NCI-H748 (cell line): ENCODE data around the gene ITGAD.
"Not testable (repeated sequence)": the region's sequence is repeated elsewhere in the genome, so short reads cannot be mapped to it uniquely, and the experiment has no call there.

Experiments
- DNase-seq: peaks from one replicate; lab custom pipeline; 2025; ENCODE audit not compliant: unreplicated experiment; lab: John Stamatoyannopoulos, UW

ITGAD gene

GRCh38 chr16:31403590-31404352 lies 10.6 kb downstream of the ITGAD start:
- DNase-seq = no peak

DNA sequence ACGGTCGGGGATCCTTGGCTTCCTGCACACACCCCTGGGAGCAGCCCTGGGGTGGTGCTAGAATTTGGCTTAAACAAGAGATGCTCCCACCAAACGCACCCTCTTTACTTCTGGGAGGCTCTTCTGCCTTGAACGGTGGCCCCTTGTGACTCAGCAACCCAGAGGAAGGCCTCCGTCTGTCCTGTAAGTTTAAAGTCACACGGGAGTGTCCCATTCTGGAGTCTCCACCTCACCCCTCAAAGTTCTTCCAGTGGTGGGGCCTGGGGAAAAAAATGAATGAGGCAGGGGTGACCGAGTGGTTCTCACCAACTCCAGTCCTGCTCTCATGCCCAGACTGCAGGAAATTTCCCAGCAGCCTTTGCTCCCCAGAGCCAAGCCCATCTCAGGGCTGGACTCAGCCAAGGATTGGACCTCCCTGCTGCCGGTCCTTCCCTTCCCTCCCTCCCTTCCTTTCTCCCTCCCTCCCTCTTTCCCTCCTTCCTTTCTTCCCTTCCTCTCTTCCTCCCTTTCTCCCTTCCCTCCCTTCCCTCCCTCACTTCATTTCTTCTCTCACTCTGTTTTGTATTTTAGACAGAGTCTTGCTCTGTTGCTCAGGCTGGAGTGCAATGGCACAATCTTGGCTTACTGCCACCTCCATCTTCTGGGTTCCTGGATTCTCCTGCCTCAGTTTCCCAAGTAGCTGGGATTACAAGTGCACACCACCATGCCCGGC lies 11.4 kb downstream of the ITGAD start:
- DNase-seq = no peak

GRCh38 chr16:31407406-31407805 lies 14.3 kb downstream of the ITGAD start:
- DNase-seq = no peak

DNA sequence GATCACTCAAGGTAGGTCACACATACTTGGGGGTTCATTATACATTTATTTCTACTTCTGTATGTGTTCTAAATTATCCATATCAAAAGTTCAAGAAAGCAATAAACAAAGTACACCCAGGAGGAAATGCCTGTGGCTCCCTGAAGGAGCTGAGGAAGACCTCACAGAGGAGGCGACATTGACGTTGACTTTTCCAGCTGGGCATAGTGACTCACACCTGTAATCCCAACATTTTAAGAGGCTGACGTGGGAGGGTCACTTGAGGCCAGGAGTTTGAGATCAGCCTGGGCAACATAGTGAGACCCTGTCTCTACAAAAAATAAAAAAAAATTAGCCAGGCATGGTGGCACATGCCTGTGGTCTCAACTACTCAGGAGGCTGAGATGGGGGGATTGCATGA lies 16.3 kb downstream of the ITGAD start:
- no peak for DNase-seq

DNA sequence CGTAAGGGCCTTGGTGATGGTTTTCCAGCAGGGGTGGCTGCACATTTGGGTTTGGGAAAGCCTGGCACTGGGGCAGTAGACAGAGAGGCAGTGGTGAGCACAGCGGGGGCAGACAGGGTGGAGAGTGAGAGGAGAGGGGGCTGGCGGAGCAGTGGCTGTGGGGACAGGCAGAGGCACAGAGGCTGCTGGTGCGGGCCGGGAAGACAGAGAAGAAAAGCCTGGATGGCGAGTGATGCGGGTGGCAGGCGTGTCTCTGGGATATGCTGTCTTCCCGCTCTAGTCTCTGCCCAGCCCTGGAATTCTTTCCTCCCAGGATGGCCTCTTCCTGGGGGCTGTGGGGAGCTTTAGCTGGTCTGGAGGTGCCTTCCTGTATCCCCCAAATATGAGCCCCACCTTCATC lies 16.9 kb downstream of the ITGAD start:
- DNase-seq = no peak

DNA sequence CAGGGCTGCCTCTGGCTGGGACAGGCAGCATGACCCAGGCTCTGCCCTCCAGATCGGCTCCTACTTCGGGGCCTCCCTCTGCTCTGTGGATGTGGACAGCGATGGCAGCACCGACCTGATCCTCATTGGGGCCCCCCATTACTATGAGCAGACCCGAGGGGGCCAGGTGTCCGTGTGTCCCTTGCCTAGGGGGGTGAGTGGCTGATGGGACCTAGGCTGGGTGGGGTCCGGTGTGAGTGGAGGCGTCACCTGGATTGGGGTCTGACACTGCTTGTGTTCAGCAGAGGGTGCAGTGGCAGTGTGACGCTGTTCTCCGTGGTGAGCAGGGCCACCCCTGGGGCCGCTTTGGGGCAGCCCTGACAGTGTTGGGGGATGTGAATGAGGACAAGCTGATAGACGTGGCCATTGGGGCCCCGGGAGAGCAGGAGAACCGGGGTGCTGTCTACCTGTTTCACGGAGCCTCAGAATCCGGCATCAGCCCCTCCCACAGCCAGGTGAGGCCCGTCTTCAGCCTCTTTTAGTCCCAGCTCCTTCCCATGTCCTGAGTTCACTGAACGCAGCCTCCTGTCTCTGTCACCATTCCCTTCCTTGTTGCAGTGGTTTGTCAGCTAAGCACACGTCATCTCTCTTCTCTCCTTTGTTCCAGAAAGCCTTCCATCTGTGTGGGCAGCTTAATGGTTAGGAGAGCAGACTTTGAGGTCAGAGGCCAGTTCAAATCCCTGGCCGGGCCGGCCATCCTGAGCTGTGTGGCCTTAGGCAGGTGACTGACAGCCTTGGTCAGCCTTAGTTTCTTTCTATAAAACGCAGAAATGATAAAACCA lies 18.1 kb downstream of the ITGAD start:
- no peak for DNase-seq

DNA sequence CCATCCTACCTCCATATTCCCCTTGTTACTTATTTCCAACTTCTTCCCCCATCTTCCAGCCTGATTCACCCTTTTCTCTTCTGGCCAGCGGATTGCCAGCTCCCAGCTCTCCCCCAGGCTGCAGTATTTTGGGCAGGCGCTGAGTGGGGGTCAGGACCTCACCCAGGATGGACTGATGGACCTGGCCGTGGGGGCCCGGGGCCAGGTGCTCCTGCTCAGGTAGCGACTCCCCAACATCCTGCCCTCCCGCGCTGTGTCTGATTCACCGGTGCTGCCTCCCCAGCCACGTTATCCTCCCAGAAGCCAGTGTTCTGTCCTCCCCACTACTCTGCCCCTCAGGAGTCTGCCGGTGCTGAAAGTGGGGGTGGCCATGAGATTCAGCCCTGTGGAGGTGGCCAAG lies 19.6 kb downstream of the ITGAD start:
- no peak for DNase-seq

DNA sequence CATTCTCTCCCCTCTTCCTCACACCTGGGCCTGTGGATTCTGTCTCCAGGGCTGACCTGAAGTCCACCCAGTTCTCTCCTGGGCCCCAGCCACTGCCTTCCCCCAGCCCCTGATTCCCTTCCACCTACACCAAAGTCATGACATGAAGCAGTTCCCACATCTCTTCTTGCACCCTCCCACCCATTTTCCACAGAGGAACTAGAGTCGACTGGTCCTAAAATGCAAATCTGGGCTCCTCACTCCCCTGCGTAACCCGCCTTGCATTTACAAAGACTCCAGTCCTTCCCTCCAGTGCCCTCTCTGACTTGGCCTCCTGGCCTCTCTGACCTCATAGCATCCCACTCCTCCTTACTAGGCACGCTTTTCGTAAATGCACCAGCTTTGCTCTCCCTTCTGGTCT lies 20.2 kb downstream of the ITGAD start:
- no peak for DNase-seq

- no peak for DNase-seq
Observed at GRCh38 chr16:31413943-31414342, 20.8 kb downstream of the ITGAD start.

DNA sequence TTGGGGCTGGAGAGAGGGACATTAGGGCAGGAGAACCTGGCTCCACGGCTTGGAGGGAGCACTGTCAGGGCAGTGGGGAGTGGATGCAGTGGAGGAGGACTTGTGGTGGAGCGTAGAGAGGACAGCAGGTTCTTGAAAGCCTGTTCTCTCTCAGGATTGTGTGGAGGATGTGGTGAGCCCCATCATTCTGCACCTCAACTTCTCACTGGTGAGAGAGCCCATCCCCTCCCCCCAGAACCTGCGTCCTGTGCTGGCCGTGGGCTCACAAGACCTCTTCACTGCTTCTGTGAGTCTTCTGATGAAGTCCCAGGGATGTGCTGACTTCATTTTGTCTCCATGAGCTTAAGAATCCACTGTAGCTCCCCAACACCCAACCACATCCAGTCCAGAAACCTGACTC lies 21.6 kb downstream of the ITGAD start:
- no peak for DNase-seq

- DNase-seq = no peak
Observed at GRCh38 chr16:31416371-31416770, 23.2 kb downstream of the ITGAD start.

DNA sequence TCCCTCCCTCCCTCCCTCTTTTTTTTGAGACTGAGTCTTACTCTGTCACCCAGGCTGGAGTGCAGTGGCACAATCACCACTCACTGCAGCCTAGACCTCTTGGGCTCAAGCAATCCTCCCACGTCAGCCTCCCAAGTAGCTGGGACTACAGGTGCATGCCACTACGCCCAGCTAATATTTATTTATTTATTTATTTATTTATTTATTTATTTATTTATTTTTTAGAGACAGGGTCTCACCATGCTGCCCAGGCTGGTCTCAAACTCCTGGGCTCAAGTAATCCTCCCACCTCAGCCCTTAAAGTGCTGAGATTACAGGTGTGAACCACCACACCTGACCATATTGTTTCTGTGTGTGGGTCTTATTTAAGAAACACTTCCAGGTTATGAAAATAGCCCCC lies 23.9 kb downstream of the ITGAD start:
- not testable (repeated sequence) for DNase-seq

GRCh38 chr16:31417916-31418315 lies 24.8 kb downstream of the ITGAD start:
- no peak for DNase-seq

- DNase-seq = no peak
Observed at GRCh38 chr16:31420037-31420436, 26.9 kb downstream of the ITGAD start.

GRCh38 chr16:31421587-31421986 lies 28.5 kb downstream of the ITGAD start:
- DNase-seq = no peak

GRCh38 chr16:31423241-31423640 lies 30.1 kb downstream of the ITGAD start:
- DNase-seq = no peak

DNA sequence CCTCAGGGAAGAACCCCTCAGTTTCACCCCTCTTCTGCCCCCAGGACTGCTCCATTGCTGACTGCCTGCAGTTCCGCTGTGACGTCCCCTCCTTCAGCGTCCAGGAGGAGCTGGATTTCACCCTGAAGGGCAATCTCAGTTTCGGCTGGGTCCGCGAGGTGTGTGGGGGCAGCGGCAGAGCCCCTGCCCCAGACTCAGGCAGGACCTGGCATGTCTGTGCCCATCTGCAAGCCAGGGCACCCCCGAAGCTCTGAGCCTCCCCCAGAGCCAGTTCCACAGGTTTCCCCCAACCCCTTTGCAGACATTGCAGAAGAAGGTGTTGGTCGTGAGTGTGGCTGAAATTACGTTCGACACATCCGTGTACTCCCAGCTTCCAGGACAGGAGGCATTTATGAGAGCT lies 30.7 kb downstream of the ITGAD start:
- DNase-seq = no peak

- DNase-seq = no peak
Observed at GRCh38 chr16:31427441-31428278, 34.5 kb downstream of the ITGAD start.

DNA sequence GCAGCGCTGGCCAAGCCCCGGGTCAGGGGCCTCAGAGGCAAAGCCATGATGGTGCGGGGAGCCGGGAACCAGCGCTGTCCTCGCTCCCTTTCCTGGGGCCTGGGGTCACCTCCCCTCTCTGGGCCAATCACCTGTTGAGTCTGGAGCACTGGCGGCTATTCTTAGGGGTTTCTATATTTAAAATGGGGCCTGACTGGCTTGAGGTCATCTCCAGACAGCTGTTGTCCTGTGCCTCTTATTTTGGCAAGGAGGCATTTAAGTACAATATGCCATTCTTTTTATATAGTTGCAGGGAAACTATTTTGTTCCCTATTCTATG lies 35.1 kb downstream of the ITGAD start, which contains the start of gene COX6A2:
COX6A2 (minus strand) TSS at position 82 of the 319 bp plus-strand sequence; CDS start at position 47, 35 bp downstream.
- DNase-seq = no peak

- DNase-seq = no peak
Observed at GRCh38 chr16:31428638-31429247, 35.6 kb downstream of the ITGAD start.

DNA sequence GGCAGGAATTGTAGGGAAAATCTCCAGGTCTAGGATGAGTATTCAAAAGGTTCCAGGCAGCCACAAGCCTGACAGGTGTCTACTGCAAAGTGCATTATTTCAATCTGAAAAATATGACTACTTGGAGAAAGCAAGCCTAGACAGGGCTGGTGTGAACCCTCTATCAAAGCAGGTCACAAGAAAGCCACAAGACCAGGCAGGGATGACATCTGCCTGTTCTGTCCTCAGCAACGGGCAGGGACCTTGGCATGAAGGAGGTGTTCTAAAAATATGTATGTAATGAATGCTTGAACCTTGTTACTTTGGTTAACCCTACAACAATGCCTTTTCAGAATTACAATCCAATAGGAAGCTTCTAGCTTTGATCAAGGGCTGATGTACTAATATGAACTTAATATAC lies 36.2 kb downstream of the ITGAD start:
- DNase-seq = no peak
